Measurements from ENCODE around the gene MYO1C.

Gene MYO1C

DNA sequence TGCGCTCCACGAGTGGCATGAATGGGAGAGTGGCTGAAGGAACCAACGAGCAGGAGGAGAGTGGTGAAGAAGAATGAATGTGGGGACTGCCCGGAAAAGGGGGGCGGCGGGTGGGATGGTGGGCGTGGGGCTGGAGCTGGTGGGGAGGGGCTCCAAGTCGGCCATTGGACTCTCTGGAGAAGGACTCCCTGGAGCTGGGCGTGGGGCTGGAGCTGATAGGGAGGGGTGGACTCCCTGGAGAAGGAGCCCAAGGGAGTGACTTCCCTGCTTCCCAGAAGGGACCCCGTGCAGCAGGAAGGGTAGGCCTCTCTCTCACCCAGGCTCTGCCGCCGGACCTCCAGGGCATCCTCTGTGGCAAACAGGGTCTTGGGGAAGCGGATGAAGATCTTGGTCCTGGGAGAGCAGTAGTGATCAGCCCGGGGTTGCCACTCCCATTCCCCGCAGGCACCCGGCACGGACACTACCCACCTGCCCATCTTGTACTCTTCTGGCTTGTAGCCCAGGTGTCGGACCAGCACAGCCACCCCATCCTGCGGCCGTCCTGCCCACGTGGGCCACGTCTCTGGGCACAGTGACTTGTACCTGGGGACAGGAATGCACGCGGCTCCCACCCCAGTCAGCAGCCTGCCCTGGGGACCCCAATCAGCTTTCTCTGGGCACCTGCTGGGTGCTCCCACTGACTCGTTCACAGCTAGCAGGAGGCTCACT is 21.6 kb downstream of the MYO1C start:
- peak overlapping the region; percentile 89 for H3K27ac Mint-ChIP-seq
- DNase-seq (no peak), ATAC-seq (replicated peaks) (no peak)
- no peaks in the 10 kb centered on the region for H3K9me3 Mint-ChIP-seq
- H3K4me3 Mint-ChIP-seq: no peak overlapping the region
- peaks cover 43 to 61% of the 10 kb centered on the region in 2 donors for H3K4me1 Mint-ChIP-seq
- H3K27me3 Mint-ChIP-seq: no peaks in the 10 kb centered on the region
- H3K36me3 Mint-ChIP-seq: peaks cover 72 to 87% of the 10 kb centered on the region in 2 donors

DNA sequence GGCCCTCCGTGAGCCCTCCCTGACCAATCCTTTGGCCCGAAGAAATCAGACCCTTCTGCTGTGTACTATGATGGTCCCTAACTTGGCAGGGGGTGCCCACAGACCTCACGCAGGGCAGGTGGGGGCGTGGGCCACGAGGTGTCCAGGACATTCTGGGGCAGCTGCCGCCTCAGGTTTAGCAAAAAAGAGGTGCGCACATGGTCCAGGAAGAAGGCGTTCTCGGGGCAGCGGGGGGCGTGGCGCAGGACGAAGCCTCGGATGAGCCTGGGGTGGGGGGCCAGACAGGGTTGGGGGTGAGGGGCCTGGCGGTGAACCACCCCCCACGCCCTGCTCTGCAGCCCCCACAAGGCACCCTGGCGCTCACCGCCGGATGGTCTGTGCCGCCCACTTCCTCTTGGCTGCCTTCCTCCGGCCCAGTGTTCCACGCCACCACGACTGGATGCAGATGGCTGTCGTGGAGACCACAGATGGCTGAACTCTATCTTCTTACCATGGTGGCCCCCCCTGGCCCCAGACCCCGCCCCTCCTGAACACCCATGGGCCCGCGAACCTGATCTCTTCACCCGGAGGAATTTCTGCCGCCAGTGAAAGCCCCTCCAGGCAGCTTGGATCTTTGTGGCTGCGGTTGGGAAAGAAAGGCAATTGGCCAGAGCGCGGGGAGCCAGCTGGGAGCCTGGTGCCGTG is 22.3 kb downstream of the MYO1C start:
- H3K27ac Mint-ChIP-seq: peak overlapping the region; percentile 89
- peaks cover 37 to 59% of the 10 kb centered on the region in 2 donors for H3K4me1 Mint-ChIP-seq
- ATAC-seq (replicated peaks) (no peak), DNase-seq (no peak)
- H3K9me3 Mint-ChIP-seq: no peaks in the 10 kb centered on the region
- H3K27me3 Mint-ChIP-seq: no peaks in the 10 kb centered on the region
- no peak overlapping the region for H3K4me3 Mint-ChIP-seq
- peaks cover 70 to 88% of the 10 kb centered on the region in 2 donors for H3K36me3 Mint-ChIP-seq

- H3K36me3 Mint-ChIP-seq: peaks cover 67 to 88% of the 10 kb centered on the region in 2 donors
- peak overlapping the region; percentile 63 for H3K27ac Mint-ChIP-seq
- no peak for DNase-seq
- no peaks in the 10 kb centered on the region for H3K9me3 Mint-ChIP-seq
- ATAC-seq (replicated peaks): no peak
- peaks cover 33 to 51% of the 10 kb centered on the region in 2 donors for H3K4me1 Mint-ChIP-seq
- H3K4me3 Mint-ChIP-seq: no peak overlapping the region
- no peaks in the 10 kb centered on the region for H3K27me3 Mint-ChIP-seq
These were observed 23.1 kb downstream of the MYO1C start for GRCh38 chr17:1469231-1469852.

- H3K27ac Mint-ChIP-seq: no peak overlapping the region
- H3K4me3 Mint-ChIP-seq: no peak overlapping the region
- peaks cover 0 to 4% of the 10 kb centered on the region in 2 donors for H3K27me3 Mint-ChIP-seq
- H3K4me1 Mint-ChIP-seq: peaks cover 29 to 51% of the 10 kb centered on the region in 2 donors
- ATAC-seq (replicated peaks) (no peak), DNase-seq (no peak)
- H3K36me3 Mint-ChIP-seq: peaks cover 68 to 88% of the 10 kb centered on the region in 2 donors
- H3K9me3 Mint-ChIP-seq: peaks cover 4 to 5% of the 10 kb centered on the region in 2 donors
These were observed 24.5 kb downstream of the MYO1C start for GRCh38 chr17:1467898-1468492.

DNA sequence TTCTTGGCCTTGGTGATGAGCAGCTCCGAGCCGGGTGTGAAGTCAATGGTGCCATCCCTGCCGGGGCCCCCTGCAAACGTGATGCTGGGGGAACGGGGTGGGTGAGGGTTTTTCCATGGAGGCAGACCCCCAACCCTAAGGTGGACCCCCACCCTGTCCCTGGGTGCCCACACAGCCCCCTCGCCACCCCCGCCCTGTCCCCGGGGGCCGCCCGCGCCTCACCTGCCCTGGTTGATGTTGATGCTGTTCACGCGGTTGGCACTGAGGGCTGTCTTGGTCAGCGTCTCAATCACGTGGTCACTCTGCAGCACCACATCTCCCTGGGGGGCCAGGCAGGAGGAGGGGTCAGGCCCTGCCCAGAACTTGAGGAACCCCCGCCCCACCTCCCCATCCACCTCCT is 25.2 kb downstream of the MYO1C start:
- H3K36me3 Mint-ChIP-seq: peaks cover 63 to 88% of the 10 kb centered on the region in 2 donors
- H3K4me3 Mint-ChIP-seq: no peak overlapping the region
- peaks cover 5 to 8% of the 10 kb centered on the region in 2 donors for H3K9me3 Mint-ChIP-seq
- ATAC-seq (replicated peaks): no peak
- no peak for DNase-seq
- H3K27me3 Mint-ChIP-seq: peaks cover 0 to 4% of the 10 kb centered on the region in 2 donors
- no peak overlapping the region for H3K27ac Mint-ChIP-seq
- peaks cover 28 to 50% of the 10 kb centered on the region in 2 donors for H3K4me1 Mint-ChIP-seq

DNA sequence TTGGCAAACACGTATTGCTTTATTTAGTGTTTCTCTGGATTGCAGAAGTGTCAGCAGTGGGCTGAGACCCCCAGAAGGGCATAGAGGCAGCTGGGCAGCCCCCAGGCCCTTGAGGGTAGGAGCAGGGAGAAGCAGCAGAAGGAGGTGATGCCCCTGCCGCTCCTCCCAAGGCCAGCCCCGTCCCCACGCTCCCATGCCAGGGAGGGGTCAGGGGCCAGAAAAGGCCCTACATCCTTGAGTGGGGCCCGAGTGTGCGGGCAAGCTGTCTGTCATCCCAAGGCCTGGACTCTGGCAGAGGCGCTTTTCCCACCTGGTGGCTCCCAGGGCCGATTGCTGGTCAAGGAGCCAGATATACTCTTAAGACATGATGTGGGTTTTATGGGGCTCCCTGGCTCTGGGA is 28.3 kb downstream of the MYO1C start:
- Mint-ChIP-seq H3K36me3 (peaks cover 50 to 71% of the 10 kb centered on the region in 2 donors), H3K27me3 (peaks cover 0 to 4% of the 10 kb centered on the region in 2 donors), H3K4me3 (no peak overlapping the region), H3K4me1 (peaks cover 35 to 58% of the 10 kb centered on the region in 2 donors), H3K9me3 (peaks cover 5 to 8% of the 10 kb centered on the region in 2 donors), H3K27ac (peak overlapping the region; percentile 37)
- DNase-seq (no peak), ATAC-seq (replicated peaks) (no peak)

GRCh38 chr17:1462164-1463112 is 30.0 kb downstream of the MYO1C start:
- Mint-ChIP-seq H3K4me3 (peak overlapping the region; percentile 71 to 73), H3K27me3 (peaks cover 0 to 4% of the 10 kb centered on the region in 2 donors), H3K36me3 (peaks cover 36 to 55% of the 10 kb centered on the region in 2 donors), H3K4me1 (peaks cover 31 to 51% of the 10 kb centered on the region in 2 donors), H3K27ac (peak overlapping the region; percentile 97), H3K9me3 (peaks cover 5 to 8% of the 10 kb centered on the region in 2 donors)
- ATAC-seq (replicated peaks) (no peak), DNase-seq (no peak)

- Mint-ChIP-seq H3K4me3 (no peak overlapping the region), H3K27ac (peak overlapping the region; percentile 43), H3K9me3 (peaks cover 5 to 8% of the 10 kb centered on the region in 2 donors), H3K36me3 (peaks cover 27 to 45% of the 10 kb centered on the region in 2 donors), H3K4me1 (peaks cover 34 to 62% of the 10 kb centered on the region in 2 donors), H3K27me3 (peaks cover 0 to 4% of the 10 kb centered on the region in 2 donors)
- DNase-seq (no peak), ATAC-seq (replicated peaks) (no peak)
These were observed 31.1 kb downstream of the MYO1C start for GRCh38 chr17:1461198-1461944.

- ATAC-seq (replicated peaks): no peak
These were observed 32.3 kb downstream of the MYO1C start for GRCh38 chr17:1460233-1460632.

GRCh38 chr17:1455797-1456599 is 36.5 kb downstream of the MYO1C start, which contains the start of gene CRK:
CRK (minus strand) TSS chr17:1456232; CDS start chr17:1456117, 115 bp downstream.
- Mint-ChIP-seq H3K4me1 (peaks cover 25 to 62% of the 10 kb centered on the region in 2 donors), H3K36me3 (peaks cover 7 to 25% of the 10 kb centered on the region in 2 donors)
- peak; percentile 97 for DNase-seq

More at GRCh38 chr17:1460233-1460632, 32.3 kb downstream of the MYO1C start:
- Mint-ChIP-seq H3K27ac (peak overlapping the region; percentile 5), H3K4me1 (peaks cover 34 to 58% of the 10 kb centered on the region in 2 donors), H3K9me3 (peaks cover 5 to 8% of the 10 kb centered on the region in 2 donors), H3K27me3 (peaks cover 0 to 4% of the 10 kb centered on the region in 2 donors), H3K4me3 (no peak overlapping the region), H3K36me3 (peaks cover 20 to 35% of the 10 kb centered on the region in 2 donors)
- no peak for DNase-seq

DNA sequence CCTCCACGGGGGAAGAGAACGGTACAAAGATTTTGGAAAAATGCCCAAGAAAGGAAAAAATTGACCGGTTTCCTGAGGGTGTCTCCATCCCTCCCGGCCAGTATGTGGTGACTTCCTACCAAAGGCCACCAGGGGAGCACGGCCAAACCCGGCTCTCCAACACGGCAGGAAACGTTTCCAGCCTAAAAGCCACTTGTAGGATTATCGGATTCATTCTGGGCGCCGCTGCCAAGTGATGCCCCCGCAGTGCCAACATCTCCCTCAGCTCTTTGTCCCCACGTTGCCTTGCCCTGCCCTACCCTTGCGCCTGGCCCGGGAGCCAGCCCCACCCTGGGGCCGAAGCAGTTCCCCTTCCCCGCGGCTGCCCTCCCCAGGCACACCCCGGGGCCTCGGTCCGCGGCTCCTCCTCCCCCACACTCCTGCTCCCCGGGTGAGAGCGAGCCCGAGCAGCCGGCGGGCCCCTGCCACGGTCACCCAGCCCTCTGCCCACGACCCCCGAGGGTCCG is 37.1 kb downstream of the MYO1C start:
- H3K4me3 Mint-ChIP-seq: peak overlapping the region; percentile 85 to 88
- H3K36me3 Mint-ChIP-seq: peaks cover 7 to 25% of the 10 kb centered on the region in 2 donors
- H3K9me3 Mint-ChIP-seq: no peaks in the 10 kb centered on the region
- no peaks in the 10 kb centered on the region for H3K27me3 Mint-ChIP-seq
- H3K27ac Mint-ChIP-seq: peak overlapping the region; percentile 86
- H3K4me1 Mint-ChIP-seq: peaks cover 23 to 60% of the 10 kb centered on the region in 2 donors
- peak; percentile 35 for DNase-seq
- peak; percentile 48 for ATAC-seq (replicated peaks)

More at GRCh38 chr17:1455797-1456599, 36.5 kb downstream of the MYO1C start, which contains the start of gene CRK:
- ATAC-seq (replicated peaks): peak; percentile 90 to 94
- Mint-ChIP-seq H3K4me3 (peak within 1 kb of the TSS; percentile 85 to 88), H3K27me3 (no peaks in the 10 kb centered on the region), H3K27ac (peak within 1 kb of the TSS; percentile 89), H3K9me3 (no peaks in the 10 kb centered on the region)

DNA sequence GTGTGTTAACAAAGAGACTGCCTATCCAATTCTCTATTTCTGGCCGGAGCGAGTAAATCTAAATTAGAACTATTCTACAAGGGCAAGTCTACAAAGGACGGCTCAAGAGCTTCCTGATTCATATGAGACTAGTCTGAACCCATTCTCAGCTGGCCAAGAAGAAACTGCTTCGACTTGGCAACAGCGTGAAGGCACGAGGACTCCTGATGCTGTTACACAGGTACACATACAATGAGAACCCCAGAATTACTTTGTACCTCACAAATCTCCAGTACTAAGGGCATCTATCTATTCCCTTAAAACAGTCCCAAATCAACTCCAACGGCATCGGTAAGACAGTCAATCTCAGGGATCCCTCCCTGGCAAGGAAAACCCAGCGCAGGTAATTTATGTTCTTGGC is 37.9 kb downstream of the MYO1C start:
- Mint-ChIP-seq H3K4me1 (peaks cover 20 to 57% of the 10 kb centered on the region in 2 donors), H3K36me3 (peaks cover 10 to 27% of the 10 kb centered on the region in 2 donors), H3K9me3 (no peaks in the 10 kb centered on the region), H3K27me3 (no peaks in the 10 kb centered on the region), H3K4me3 (peak overlapping the region; percentile 85 to 88), H3K27ac (peak overlapping the region; percentile 14)
- ATAC-seq (replicated peaks) (no peak), DNase-seq (no peak)

Data from stimulated activated naive B cell treated with anti-CD40 and anti-IgM and Interleukin-4, amounts not matched to agents 10 μg/mL and 1 μg/mL and 100 μg/mL, for 72 hours (primary cell).